C4-2B (cell line): ENCODE data around the gene PDE4D.

ENCODE experiments used
- CTCF ChIP-seq: fragments of 450-650 bp; conservative IDR thresholded peaks from 2 replicates; pipeline ENCODE4 v1.5.1; 2017; ENCODE audit warnings: mild to moderate bottlenecking
- ZFX ChIP-seq: fragments of 450-650 bp; IDR thresholded peaks from 2 replicates; pipeline ENCODE4 v1.6.1; 2017

GRCh38 chr5:59038798-59039295 is 854.7 kb downstream of the PDE4D start:
- TF ChIP-seq CTCF (no peak), ZFX (no peak)
